NCI-H146 treated with DMSO at 0.1 percent for 48 hours (cell line): ENCODE results near the gene KLK1.
A peak's percentile ranks its signal among the peaks of the same experiment; 100 is the strongest.
"Not testable (repeated sequence)": the region's sequence is repeated elsewhere in the genome, so short reads cannot be mapped to it uniquely, and the experiment has no call there.

ENCODE experiments used
- DNase-seq: peaks from one replicate; lab custom pipeline; 2025; ENCODE audit not compliant: unreplicated experiment; lab: John Stamatoyannopoulos, UW

KLK1 gene

GRCh38 chr19:50817941-50818858 is 5.4 kb downstream of the KLK1 start:
- DNase-seq, result peak; percentile 88

DNA sequence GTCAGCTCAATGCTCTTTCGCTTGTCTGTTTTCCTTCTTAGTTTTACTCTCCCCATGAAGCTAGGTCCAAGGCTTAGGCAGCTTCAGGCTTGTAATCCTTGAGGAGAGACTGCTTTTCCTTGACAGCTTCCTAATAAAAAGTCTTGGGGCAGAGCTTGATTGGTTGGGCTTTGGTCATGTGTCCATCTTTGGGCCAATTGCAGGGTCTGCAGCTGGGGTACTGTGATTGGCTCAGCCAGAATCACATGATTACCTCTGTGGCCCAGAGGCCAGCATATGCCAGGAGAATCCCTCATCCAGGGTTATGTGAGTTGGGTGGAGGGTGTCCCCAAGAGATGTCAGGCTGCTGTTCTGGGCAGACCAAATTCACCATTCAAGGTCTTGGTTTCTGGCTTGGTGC is 8.1 kb downstream of the KLK1 start:
- no peak for DNase-seq

DNA sequence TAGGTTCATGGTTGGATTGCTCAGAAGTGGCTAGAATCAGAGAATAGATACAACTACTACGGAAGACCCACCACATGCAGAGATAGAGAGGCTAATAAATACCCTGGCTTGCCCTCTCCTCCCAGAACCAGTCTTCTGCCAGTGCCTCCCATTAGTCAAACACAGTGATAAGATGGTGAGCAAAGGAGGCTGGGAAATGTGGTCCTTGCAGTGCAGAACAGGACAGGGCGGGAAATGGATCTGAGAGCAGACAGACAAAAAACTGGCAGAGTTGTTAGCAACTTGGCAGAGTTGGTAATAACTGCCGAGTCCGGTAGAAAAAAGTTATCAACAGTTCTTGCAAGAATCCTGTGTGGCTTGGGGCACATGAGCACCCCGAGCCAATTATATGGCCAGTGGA is 8.7 kb downstream of the KLK1 start:
- DNase-seq, result no peak

DNA sequence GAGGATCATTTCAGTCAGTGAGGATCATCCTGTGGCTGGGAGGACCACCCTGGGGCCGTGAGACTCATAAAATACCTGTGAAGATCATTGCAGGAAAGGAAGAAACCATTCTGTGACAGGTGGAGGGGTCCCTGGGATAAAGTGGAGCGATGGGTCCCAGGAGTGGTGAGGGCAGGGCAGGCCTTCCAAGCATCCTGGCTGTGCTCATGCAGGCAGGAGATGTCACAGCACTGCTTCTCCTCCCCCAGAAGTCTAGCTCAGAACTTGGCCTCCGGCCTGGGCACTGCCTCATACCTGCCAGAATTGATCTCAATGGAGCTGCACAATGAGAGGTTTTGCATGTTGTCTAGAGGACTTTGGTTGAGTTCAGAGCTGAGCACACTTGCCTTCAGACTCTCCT is 11.1 kb downstream of the KLK1 start:
- DNase-seq, result no peak

GRCh38 chr19:50811622-50812238 is 11.9 kb downstream of the KLK1 start:
- DNase-seq, result not testable (repeated sequence)

DNA sequence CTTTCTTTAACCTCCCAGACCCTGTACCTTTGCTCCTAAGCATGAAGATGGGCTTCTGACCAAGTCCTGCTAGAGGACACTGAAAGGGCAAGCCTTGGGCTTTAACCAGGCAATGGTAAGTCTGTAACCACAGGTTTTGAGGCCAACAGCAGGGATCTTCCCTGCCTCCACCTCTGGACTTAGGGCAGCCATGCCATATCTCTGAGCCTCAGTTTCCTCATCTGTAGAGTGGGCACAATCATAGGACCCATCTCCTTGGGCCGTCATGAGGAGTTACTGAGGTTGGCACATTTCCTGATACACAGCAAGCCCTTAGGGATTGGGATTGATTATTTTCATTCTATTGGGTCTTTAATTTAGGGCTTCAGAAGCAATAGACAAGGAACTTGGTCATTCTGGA is 14.7 kb downstream of the KLK1 start:
- no peak for DNase-seq

- DNase-seq, result peak; percentile 97
Observed at GRCh38 chr19:50804420-50805272, 18.9 kb downstream of the KLK1 start.

GRCh38 chr19:50803633-50804419 is 19.8 kb downstream of the KLK1 start:
- peak; percentile 38 for DNase-seq

DNA sequence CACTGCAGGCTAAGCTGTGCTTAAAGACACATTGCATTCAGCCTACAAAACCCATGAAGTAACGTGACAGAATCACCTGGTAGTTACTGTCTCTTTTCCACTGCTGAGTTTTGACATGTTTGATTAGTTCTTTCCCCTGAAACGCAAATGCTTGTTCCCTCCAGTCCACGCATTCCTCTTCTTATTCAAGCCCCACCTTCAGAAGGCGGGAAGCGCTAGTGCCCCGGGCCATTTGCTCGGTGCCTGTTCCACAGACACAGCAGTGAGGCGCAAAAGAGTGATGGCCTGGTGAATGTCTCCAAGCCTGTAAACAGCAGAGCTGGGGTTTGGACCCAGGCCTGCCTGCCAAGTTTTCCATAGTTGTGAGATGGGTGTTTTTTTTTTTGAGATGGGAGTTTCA is 22.5 kb downstream of the KLK1 start:
- no peak for DNase-seq

- no peak for DNase-seq
Observed at GRCh38 chr19:50799547-50799851, 24.1 kb downstream of the KLK1 start.

DNA sequence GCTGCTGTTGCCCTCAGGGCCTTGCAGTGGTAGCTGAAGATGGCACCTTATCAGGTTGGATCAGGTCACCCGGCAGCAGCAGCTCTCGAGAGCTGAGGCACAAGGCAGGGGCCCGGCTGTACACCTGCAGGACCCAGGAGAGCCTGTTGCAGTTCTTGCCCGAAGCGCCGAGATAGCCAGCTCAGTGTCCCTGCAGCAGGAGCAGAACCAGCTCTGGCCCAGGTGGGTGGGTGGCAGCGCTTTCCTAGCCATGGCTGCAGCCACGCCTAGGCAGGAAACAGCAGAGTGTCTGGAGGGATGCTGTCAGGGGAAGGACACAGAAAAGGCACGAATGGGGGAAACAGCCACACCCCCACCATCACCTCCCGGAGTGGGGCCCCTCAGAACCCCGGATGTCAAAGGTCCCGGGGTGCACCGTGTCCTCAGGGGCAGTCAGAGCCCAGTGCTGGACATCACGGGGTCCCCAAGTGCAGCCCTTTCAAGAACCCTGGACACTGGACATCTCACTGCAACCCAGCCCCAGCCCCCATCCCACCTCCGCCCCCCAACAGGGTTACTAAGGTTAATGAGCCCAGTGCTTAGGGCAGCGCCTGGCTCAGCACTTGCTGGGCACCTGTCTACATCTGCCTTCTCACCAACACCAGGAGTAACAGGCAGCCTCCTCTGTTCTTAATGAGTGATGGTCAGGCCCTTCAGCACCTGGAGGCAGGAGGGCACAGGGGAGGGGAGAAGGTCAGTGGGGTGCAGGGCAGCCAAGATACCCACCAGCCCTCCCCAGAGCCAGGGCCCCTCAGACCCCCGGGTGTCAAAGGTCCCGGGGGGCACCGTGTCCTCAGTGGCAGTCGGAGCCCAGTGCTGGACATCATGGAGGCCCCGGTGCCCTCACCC is 24.7 kb downstream of the KLK1 start:
- no peak for DNase-seq

- DNase-seq, result no peak
Observed at GRCh38 chr19:50797781-50798658, 25.6 kb downstream of the KLK1 start.

DNA sequence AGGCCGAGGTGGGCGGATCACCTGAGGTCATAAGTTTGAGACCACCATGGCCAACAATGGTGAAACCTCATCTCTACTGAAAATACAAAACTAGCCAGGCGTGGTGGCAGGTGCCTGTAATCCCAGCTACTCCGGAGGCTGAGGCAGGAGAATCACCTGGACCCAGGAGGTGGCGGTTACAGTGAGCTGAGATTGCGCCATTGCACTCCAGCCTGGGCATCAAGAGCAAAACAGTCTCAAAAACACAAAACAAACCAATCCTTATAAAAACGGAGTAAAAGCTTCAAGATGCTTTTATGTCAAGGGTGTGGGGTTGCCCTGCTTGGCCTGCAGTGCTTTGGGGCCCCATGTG is 26.2 kb downstream of the KLK1 start:
- DNase-seq, result no peak

DNA sequence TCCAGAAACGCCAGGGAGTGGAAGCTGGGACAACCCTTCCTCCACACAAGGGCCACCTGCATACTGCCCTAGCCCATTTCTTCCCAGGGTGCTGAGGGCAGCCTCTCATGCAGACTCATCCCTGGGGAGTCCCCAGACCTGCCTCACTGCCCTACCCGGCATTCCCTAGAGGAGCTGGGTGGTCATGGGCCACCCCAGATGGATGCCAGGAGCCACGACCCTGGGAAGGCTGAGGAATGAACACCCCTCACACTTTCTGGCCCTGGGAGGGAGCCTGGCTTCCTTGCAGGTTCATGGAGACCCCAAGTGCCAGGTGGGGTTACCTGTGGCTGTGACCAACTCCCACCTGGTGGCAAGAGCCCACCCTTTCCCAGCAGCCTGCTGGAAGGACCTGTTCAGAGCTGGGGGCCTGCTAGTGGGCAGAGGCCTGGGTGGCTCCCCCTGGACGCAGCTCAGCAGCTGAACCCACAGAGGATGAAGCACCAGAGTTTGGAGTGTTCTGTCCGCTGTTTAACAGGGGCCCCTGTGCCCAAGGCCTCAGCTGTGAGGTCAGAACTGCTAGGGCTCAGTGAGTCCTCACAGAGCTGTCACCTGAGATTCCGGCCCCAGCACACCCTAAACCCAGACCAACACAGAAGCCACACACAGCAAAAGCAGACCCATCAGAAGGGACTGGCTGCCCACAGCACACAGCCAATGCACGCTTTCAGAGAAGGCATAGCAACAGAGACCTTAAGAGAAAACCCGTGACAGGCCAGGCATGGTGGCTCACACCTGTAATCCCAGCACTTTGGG is 26.8 kb downstream of the KLK1 start:
- no peak for DNase-seq

DNA sequence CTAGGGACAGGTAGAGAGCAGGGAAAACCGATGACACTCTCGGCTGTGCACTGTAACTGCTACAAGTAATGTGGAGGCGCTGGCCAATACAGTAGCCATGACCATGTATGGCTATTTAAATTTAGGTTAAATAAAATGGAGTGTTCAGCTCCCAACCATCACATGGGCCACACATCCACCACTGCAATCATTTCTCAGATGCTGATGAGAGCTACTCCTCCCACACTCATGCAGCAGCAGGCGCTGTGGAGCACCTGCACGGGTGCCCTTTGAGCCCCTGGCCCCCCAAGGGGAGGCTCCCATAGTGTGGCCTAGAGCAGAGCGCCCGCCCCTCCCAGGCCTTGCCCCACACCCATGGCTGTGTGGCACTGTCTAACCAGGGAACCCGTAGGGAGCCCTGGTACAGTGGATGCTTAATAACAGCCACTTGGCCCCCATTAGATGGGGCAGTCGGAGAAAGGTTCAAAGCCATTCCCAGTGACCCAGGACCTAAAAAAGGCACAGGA is 27.4 kb downstream of the KLK1 start:
- DNase-seq, result no peak

DNA sequence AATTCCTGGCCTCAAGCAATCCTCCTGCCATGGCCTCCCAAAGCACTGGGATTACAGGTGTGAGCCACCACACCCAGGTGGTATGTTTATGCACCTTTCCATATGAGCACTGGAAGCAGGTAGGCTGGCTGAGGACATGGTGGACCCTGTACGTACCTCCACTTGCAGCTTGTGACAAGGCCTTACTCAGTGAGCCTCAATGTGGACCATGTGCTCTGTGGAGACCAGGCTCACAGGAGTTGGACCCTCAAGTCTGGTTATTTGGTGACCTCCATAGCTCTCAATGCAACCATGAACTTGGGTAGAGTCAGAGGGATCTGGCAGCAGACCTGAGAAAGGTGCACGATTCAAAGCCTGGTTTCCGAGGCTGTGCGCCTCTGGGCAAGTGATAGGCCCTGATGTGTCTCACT is 27.9 kb downstream of the KLK1 start:
- DNase-seq, result no peak

DNA sequence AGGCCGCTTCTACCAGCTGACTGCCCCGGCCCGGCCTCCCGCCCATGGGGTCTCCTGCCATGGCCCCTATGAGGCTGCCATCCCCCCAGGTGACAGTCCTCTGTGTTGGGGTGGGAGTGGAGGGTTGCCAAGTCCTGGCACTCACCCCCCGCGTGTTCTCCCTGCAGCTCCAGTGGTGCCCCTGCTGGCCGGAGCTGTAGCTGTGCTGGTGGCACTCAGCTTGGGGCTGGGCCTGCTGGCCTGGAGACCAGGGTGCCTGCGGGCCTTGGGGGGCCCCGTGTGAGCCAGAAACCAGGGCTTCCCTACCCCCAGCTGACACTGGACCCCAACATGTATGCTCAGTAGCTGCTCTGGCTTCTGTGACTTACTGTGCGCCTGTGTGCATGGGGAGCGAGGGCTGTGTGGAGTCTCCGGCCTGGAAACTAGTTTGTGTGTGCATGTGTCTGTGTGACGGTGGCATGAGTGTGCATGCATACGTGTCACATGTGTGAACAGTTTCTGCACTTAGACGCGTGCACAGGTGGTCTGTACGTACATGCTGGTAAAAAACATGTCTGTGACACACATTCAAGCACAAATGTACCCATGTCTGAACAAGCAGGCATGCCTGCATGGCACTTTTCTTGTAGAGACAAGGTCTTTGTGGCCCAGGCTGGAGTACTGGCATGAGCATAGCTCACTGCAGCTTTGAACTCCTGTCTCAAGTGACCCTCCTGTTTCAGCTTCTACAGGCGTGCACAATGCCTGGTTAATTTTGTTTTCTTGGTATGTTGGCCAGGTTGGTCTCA is 28.5 kb downstream of the KLK1 start:
- DNase-seq, result no peak
